Endothelial cell of umbilical vein (primary cell): Measurements from ENCODE around the gene FURIN. TPM values are rescaled to one million over a fixed set of nuclear protein-coding genes. Genes with fewer than 3 reads are reported as not detected.

ENCODE experiments used
- BruUV-seq: library from RNA; stranded (reverse); fragments of 400-500 nt; replicated peaks from 2 replicates; lab custom pipeline; 2021; lab: Mats Ljungman, UMichigan
- CTCF ChIA-PET: fragments of 300-600, 350-600 bp; sonication (Branson Sonifier 250); formaldehyde crosslinking; loops from one replicate; lab custom pipeline; 2021; ENCODE audit warnings: antibody characterized with exemption, inconsistent platforms; lab: Charles Lee
- POLR2A ChIA-PET: fragments of 300-600, 350-600 bp; sonication (Branson Sonifier 250); formaldehyde crosslinking; loops from one replicate; lab custom pipeline; 2021; ENCODE audit warnings: antibody characterized with exemption, inconsistent platforms; lab: Charles Lee
- DNase-seq: peaks from one replicate; pipeline ENCODE4 v3.0.0-alpha.2; 2011; ENCODE audit warnings: low read depth, low spot score
- FAIRE-seq: peaks from 2 replicates; lab custom pipeline; 2011; peaks lifted over from hg19 to GRCh38; lab: Jason Lieb, UNC
- H2AFZ ChIP-seq: 2 replicates; pipeline ENCODE4 v1.6.0; 2012; ENCODE audit warnings: low read depth, low read length, control low read depth, inconsistent platforms
- H3K27ac ChIP-seq: 2 replicates; pipeline ENCODE4 v1.5.1; 2011; ENCODE audit warnings: low read depth, mild to moderate bottlenecking, control low read depth, low read length, moderate library complexity; ENCODE audit not compliant: insufficient read depth
- H3K27me3 ChIP-seq, 2 experiments: 2 replicates each; pipeline versions ENCODE4 v1.6.0 to v1.6.1; 2011; ENCODE audit warnings: low read length in 2 of 2, mixed read lengths in 1 of 2; ENCODE audit not compliant: control insufficient read depth in 2 of 2, insufficient read depth in 2 of 2
- H3K36me3 ChIP-seq, 2 experiments: 2 replicates in 1 of 2; 3 replicates in 1 of 2; pipeline ENCODE4 v1.5.1; 2011; ENCODE audit warnings: low read length in 2 of 2, mild to moderate bottlenecking in 1 of 2, moderate library complexity in 1 of 2; ENCODE audit not compliant: control insufficient read depth in 2 of 2, insufficient read depth in 2 of 2; ENCODE audit errors: extremely low read depth in 1 of 2
- H3K4me1 ChIP-seq: 3 replicates; pipeline ENCODE4 v1.5.1; 2011; ENCODE audit warnings: mild to moderate bottlenecking, low read length; ENCODE audit not compliant: control insufficient read depth, insufficient read depth; ENCODE audit errors: extremely low read depth
- H3K4me2 ChIP-seq: 2 replicates; pipeline ENCODE4 v1.6.1; 2011; ENCODE audit warnings: low read length, control low read depth, mixed read lengths; ENCODE audit not compliant: insufficient read depth
- H3K4me3 ChIP-seq, 3 experiments: fragments of 200-600 bp in 1 of 3; sonication (generic), shearing (Covaris generic) in 1 of 3; replicated peaks in 1 of 3; 2 replicates each; pipeline ENCODE4 v1.5.1; 2011 to 2016; ENCODE audit warnings: control low read depth in 3 of 3, low read length in 3 of 3, mild to moderate bottlenecking in 2 of 3, inconsistent platforms in 1 of 3, low read depth in 1 of 3, moderate library complexity in 1 of 3; ENCODE audit not compliant: insufficient read depth in 1 of 3
- H3K79me2 ChIP-seq: 2 replicates; pipeline ENCODE4 v1.6.0; 2012; ENCODE audit warnings: low read length, inconsistent platforms; ENCODE audit not compliant: control insufficient read depth, insufficient read depth
- H3K9ac ChIP-seq: replicated peaks from 2 replicates; pipeline ENCODE3; 2011; ENCODE audit warnings: low read length, control low read depth; ENCODE audit not compliant: insufficient read depth; ENCODE audit errors: extremely low read depth
- H3K9me1 ChIP-seq: replicated peaks from 3 replicates; pipeline ENCODE4 v1.6.0; 2011; ENCODE audit warnings: mild to moderate bottlenecking, low read length; ENCODE audit not compliant: control insufficient read depth, insufficient read depth; ENCODE audit errors: extremely low read depth
- H3K9me3 ChIP-seq: replicated peaks from 2 replicates; pipeline ENCODE4 v1.5.1; 2012; ENCODE audit warnings: low read length, inconsistent platforms; ENCODE audit not compliant: control insufficient read depth, insufficient read depth
- H4K20me1 ChIP-seq: replicated peaks from 2 replicates; pipeline ENCODE3; 2011; ENCODE audit warnings: mild to moderate bottlenecking, low read length; ENCODE audit not compliant: control insufficient read depth, insufficient read depth; ENCODE audit errors: extremely low read depth
- EZH2 ChIP-seq: IDR thresholded peaks from 2 replicates; pipeline ENCODE4 v1.6.1; 2012; ENCODE audit warnings: borderline replicate concordance, low read depth, mild to moderate bottlenecking, moderate library complexity, low read length, inconsistent platforms; ENCODE audit not compliant: severe bottlenecking
- FOS ChIP-seq: IDR thresholded peaks from 2 replicates; pipeline ENCODE4 v1.6.1; 2011; ENCODE audit warnings: mild to moderate bottlenecking, low read length, moderate library complexity, borderline replicate concordance; ENCODE audit not compliant: insufficient read depth
- GATA2 ChIP-seq: IDR thresholded peaks from 2 replicates; pipeline ENCODE4 v1.7.0; 2011; ENCODE audit warnings: low read depth, mild to moderate bottlenecking, moderate library complexity, mixed read lengths, low read length; ENCODE audit not compliant: insufficient read length, insufficient read depth
- JUN ChIP-seq: IDR thresholded peaks from 2 replicates; pipeline ENCODE4 v1.6.1; 2011; ENCODE audit warnings: borderline replicate concordance, low read depth; ENCODE audit not compliant: insufficient read length, insufficient read depth
- MYC ChIP-seq: IDR thresholded peaks from one replicate; pipeline ENCODE4 v1.6.1; 2011; ENCODE audit warnings: mild to moderate bottlenecking, low read depth, low read length
- POLR2A ChIP-seq: IDR thresholded peaks from 2 replicates; pipeline ENCODE4 v1.6.1; 2012; ENCODE audit warnings: low read depth, mild to moderate bottlenecking, control low read depth, low read length
- POLR2AphosphoS5 ChIP-seq: IDR thresholded peaks from 2 replicates; pipeline ENCODE4 v1.6.1; 2012; ENCODE audit warnings: low read depth, mild to moderate bottlenecking, control low read depth, low read length, moderate library complexity; ENCODE audit not compliant: insufficient read depth
- dilution Hi-C: fragments of 300-500 bp; cut with MboI; formaldehyde crosslinking; loops from one replicate; pipeline ENCODE4 v1.15.0; 2019; ENCODE audit warnings: low sequenced_read_pairs; ENCODE audit not compliant: extremely low pct_ligation_motif_present
- intact Hi-C: fragments of 100-400 bp; cut with micrococcal nuclease; formaldehyde crosslinking; loops from one replicate; pipeline ENCODE4 v1.10.0; 2022
- polyA plus RNA-seq, 4 experiments: library from polyadenylated mRNA; depleted of rRNA in 3 of 4; stranded (reverse) in 3 of 4; unstranded in 1 of 4; fragments of >200 nt; gene quantifications; 2 replicates each; pipeline versions ENCODE4 v1.2.1 to v1.2.3, GENCODE V29; 2011 to 2012; ENCODE audit warnings: missing spikeins in 1 of 4
- total RNA-seq: library from RNA; stranded (reverse); gene quantifications from 2 replicates; pipeline ENCODE4 v1.2.3, GENCODE V29; 2021
- TF ChIP-seq, protein P1 (sequence below): IDR thresholded peaks from 2 replicates; pipeline ENCODE4 v1.6.1; 2011; ENCODE audit not compliant: insufficient read depth, insufficient read length
- TF ChIP-seq, protein P2 (sequence below), 2 donors: IDR thresholded peaks; 1 replicate in 1 of 2; 2 replicates in 1 of 2; pipeline ENCODE4 v1.5.1; 2011; ENCODE audit warnings: low read length in 2 of 2, mild to moderate bottlenecking in 2 of 2, moderate library complexity in 2 of 2, control low read depth in 1 of 2, inconsistent platforms in 1 of 2, low read depth in 1 of 2; ENCODE audit not compliant: insufficient read depth in 1 of 2; ENCODE audit errors: extremely low read depth in 1 of 2

Gene FURIN
- total and polyA plus RNA-seq, 2 donors (not counting 3 experiments of a cell fraction or from before 2014, with no cell fraction given), result 77.4 to 131 TPM

- no peak overlapping the region for H3K4me2 ChIP-seq
- no peaks in the 10 kb centered on the region for H3K9me1 ChIP-seq
- peaks cover 17% of the 10 kb centered on the region for H3K4me1 ChIP-seq
- ChIA-PET CTCF (interaction anchor here (7.3 kb wide), 1 partner anchor 26 kb away, joined by 57 read pairs; the partner anchor contains the start of gene HDDC3), POLR2A (no interaction called here)
- H3K36me3 ChIP-seq, result peaks cover 5 to 44% of the 10 kb centered on the region in 2 experiments
- intact Hi-C loops (no loop called here), dilution Hi-C loops (no loop called here)
- H4K20me1 ChIP-seq, result no peaks in the 10 kb centered on the region
- no peaks in the 10 kb centered on the region for H3K9me3 ChIP-seq
- peaks cover 4% of the 10 kb centered on the region for H3K79me2 ChIP-seq
- no peak overlapping the region for H2AFZ ChIP-seq
- H3K4me3 ChIP-seq, result no peak overlapping the region
- FAIRE-seq, result no peak
- H3K27ac ChIP-seq, result no peak overlapping the region
- no TSS peak for BruUV-seq
- no peak overlapping the region for H3K9ac ChIP-seq
- H3K27me3 ChIP-seq, result no peaks in the 10 kb centered on the region
- no peak for DNase-seq
- no peak for TF ChIP-seq POLR2A
- TF ChIP-seq, protein P1, sequence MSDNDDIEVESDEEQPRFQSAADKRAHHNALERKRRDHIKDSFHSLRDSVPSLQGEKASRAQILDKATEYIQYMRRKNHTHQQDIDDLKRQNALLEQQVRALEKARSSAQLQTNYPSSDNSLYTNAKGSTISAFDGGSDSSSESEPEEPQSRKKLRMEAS, result no peak
- no peak for TF ChIP-seq GATA2
- TF ChIP-seq, protein P2, sequence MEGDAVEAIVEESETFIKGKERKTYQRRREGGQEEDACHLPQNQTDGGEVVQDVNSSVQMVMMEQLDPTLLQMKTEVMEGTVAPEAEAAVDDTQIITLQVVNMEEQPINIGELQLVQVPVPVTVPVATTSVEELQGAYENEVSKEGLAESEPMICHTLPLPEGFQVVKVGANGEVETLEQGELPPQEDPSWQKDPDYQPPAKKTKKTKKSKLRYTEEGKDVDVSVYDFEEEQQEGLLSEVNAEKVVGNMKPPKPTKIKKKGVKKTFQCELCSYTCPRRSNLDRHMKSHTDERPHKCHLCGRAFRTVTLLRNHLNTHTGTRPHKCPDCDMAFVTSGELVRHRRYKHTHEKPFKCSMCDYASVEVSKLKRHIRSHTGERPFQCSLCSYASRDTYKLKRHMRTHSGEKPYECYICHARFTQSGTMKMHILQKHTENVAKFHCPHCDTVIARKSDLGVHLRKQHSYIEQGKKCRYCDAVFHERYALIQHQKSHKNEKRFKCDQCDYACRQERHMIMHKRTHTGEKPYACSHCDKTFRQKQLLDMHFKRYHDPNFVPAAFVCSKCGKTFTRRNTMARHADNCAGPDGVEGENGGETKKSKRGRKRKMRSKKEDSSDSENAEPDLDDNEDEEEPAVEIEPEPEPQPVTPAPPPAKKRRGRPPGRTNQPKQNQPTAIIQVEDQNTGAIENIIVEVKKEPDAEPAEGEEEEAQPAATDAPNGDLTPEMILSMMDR (IDR thresholded peaks at IDR 0.05; ENCODE audit: extremely low read depth in 1 of 2, insufficient read depth in 1 of 2, low read depth in 1 of 2, low read length in 2 of 2), result no peak
- TF ChIP-seq FOS, result no peak
- TF ChIP-seq POLR2AphosphoS5, result no peak
- TF ChIP-seq EZH2, result no peak
- no peak for TF ChIP-seq JUN
- TF ChIP-seq MYC, result no peak
These were observed 37.9 kb downstream of the FURIN start for GRCh38 chr15:90906181-90906849.
